B cell (primary cell): ENCODE data around the gene SCFD2.

Experiments
- EZH2 ChIP-seq: IDR thresholded peaks from 2 replicates; pipeline ENCODE4 v1.6.1; 2012; ENCODE audit warnings: borderline replicate concordance, low read depth, mild to moderate bottlenecking, moderate library complexity, low read length; ENCODE audit not compliant: insufficient read depth, poor library complexity, severe bottlenecking
- TF ChIP-seq, protein P1 (sequence below): fragments of 200-600 bp; IDR thresholded peaks from one replicate; pipeline ENCODE4 v1.8.0; 2022; ENCODE audit warnings: antibody characterized with exemption, mild to moderate bottlenecking

DNA sequence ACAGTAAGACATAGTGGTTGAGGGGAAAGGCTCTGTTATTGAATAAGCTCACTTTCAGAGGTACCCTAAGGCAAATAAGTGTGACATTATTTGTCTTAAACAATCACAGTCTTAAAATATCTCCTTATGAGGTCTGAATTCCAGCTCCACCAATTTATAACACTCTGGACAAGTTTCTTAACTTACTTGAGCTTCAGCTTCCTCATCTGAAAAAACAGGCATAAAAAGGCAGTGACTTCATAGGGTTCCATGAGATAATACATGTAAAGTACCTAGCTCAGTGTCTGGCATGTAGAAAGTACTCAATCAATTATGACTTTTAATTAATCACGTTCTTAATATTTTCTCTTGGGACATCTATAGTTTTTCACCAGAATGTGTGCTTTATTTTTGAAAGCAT, 301.3 kb downstream of the SCFD2 start:
- TF ChIP-seq, protein P1, sequence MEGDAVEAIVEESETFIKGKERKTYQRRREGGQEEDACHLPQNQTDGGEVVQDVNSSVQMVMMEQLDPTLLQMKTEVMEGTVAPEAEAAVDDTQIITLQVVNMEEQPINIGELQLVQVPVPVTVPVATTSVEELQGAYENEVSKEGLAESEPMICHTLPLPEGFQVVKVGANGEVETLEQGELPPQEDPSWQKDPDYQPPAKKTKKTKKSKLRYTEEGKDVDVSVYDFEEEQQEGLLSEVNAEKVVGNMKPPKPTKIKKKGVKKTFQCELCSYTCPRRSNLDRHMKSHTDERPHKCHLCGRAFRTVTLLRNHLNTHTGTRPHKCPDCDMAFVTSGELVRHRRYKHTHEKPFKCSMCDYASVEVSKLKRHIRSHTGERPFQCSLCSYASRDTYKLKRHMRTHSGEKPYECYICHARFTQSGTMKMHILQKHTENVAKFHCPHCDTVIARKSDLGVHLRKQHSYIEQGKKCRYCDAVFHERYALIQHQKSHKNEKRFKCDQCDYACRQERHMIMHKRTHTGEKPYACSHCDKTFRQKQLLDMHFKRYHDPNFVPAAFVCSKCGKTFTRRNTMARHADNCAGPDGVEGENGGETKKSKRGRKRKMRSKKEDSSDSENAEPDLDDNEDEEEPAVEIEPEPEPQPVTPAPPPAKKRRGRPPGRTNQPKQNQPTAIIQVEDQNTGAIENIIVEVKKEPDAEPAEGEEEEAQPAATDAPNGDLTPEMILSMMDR = no peak
- no peak for TF ChIP-seq EZH2
